IMR-90 (cell line): Measurements from ENCODE around the gene OLFML1. TPM values are rescaled to one million over a fixed set of nuclear protein-coding genes. Genes with fewer than 3 reads are reported as not detected.

Source experiments
- ATAC-seq: fragments of 200-7000 bp; cut with Tn5 transposase; 2 replicates; pipeline ENCODE4 v1.9.1; 2020; ENCODE audit warnings: low read depth, mild to moderate bottlenecking, moderate library complexity
- BruUV-seq: library from RNA; stranded (reverse); fragments of 400-500 nt; replicated peaks from 2 replicates; lab custom pipeline; 2021; lab: Mats Ljungman, UMichigan
- CTCF ChIA-PET: fragments of 300-600 bp; formaldehyde crosslinking; extraction: SDS; loops from one replicate; lab custom pipeline; 2021; ENCODE audit warnings: antibody characterized with exemption; lab: Yijun Ruan, JAX
- POLR2A ChIA-PET: fragments of 300-600 bp; sonication (Branson Sonifier 250); formaldehyde crosslinking; loops from one replicate; lab custom pipeline; 2022; ENCODE audit warnings: antibody characterized with exemption; ENCODE audit not compliant: unreplicated experiment; lab: Charles Lee
- DNase-seq: peaks from one replicate; pipeline ENCODE4 v3.0.0; 2013
- H2AFZ ChIP-seq: replicated peaks from 2 replicates; pipeline ENCODE3; 2013; ENCODE audit warnings: low read length, mild to moderate bottlenecking; ENCODE audit not compliant: poor library complexity
- H2AK5ac ChIP-seq: 2 replicates; pipeline ENCODE4 v1.6.1; 2013; ENCODE audit warnings: low read depth, low read length, inconsistent platforms
- H2AK9ac ChIP-seq: replicated peaks from 2 replicates; pipeline ENCODE3; 2013; ENCODE audit warnings: mild to moderate bottlenecking, low read depth, low read length, moderate library complexity; ENCODE audit not compliant: poor library complexity
- H2BK120ac ChIP-seq: 2 replicates; pipeline ENCODE4 v1.6.1; 2013; ENCODE audit warnings: low read depth, low read length, inconsistent platforms
- H2BK15ac ChIP-seq: 3 replicates; pipeline ENCODE4 v1.6.1; 2013; ENCODE audit warnings: low read depth, low read length, inconsistent platforms
- H2BK20ac ChIP-seq: 2 replicates; pipeline ENCODE4 v1.6.1; 2013; ENCODE audit warnings: low read depth, mild to moderate bottlenecking, inconsistent platforms, low read length, moderate library complexity
- H2BK5ac ChIP-seq: 2 replicates; pipeline ENCODE4 v1.6.1; 2013; ENCODE audit warnings: mild to moderate bottlenecking, low read depth, low read length, inconsistent platforms; ENCODE audit not compliant: poor library complexity, severe bottlenecking
- H3K14ac ChIP-seq: replicated peaks from 2 replicates; pipeline ENCODE4 v1.6.1; 2013; ENCODE audit warnings: low read depth, low read length, inconsistent platforms
- H3K18ac ChIP-seq: 2 replicates; pipeline ENCODE4 v1.6.1; 2013; ENCODE audit warnings: low read depth, low read length, control low read depth
- H3K23ac ChIP-seq: 2 replicates; pipeline ENCODE4 v1.6.1; 2013; ENCODE audit warnings: low read depth, low read length, inconsistent platforms
- H3K27ac ChIP-seq: 2 replicates; pipeline ENCODE4 v1.5.1; 2013; ENCODE audit warnings: mild to moderate bottlenecking, control low read depth, low read length; ENCODE audit not compliant: insufficient read depth
- H3K27me3 ChIP-seq: 2 replicates; pipeline ENCODE4 v1.6.1; 2013; ENCODE audit warnings: low read length; ENCODE audit not compliant: control insufficient read depth, insufficient read depth
- H3K36me3 ChIP-seq: 2 replicates; pipeline ENCODE4 v1.6.1; 2013; ENCODE audit warnings: low read length, mixed read lengths; ENCODE audit not compliant: control insufficient read depth, insufficient read depth
- H3K4ac ChIP-seq: 2 replicates; pipeline ENCODE4 v1.6.1; 2013; ENCODE audit warnings: low read depth, low read length, inconsistent platforms
- H3K4me1 ChIP-seq: 2 replicates; pipeline ENCODE4 v1.6.1; 2013; ENCODE audit warnings: low read length, mixed read lengths; ENCODE audit not compliant: control insufficient read depth, insufficient read depth
- H3K4me2 ChIP-seq: 2 replicates; pipeline ENCODE4 v1.6.1; 2013; ENCODE audit warnings: low read depth, mild to moderate bottlenecking, control low read depth, low read length, moderate library complexity
- H3K4me3 ChIP-seq: 2 replicates; pipeline ENCODE4 v1.5.1; 2013; ENCODE audit warnings: low read depth, mild to moderate bottlenecking, control low read depth, low read length, moderate library complexity; ENCODE audit not compliant: insufficient read depth
- H3K56ac ChIP-seq: 2 replicates; pipeline ENCODE4 v1.6.1; 2013; ENCODE audit warnings: low read length, inconsistent platforms; ENCODE audit not compliant: insufficient read depth; ENCODE audit errors: extremely low read depth
- H3K79me1 ChIP-seq, 2 experiments: 2 replicates each; pipeline ENCODE4 v1.6.1; 2013; ENCODE audit warnings: low read length in 2 of 2, inconsistent platforms in 1 of 2, low read depth in 1 of 2
- H3K9ac ChIP-seq: 2 replicates; pipeline ENCODE4 v1.6.1; 2013; ENCODE audit warnings: low read depth, low read length, control low read depth
- H3K9me1 ChIP-seq: 2 replicates; pipeline ENCODE4 v1.6.1; 2013; ENCODE audit warnings: low read length, inconsistent platforms; ENCODE audit not compliant: insufficient read depth
- H3K9me3 ChIP-seq: 2 replicates; pipeline ENCODE4 v1.6.1; 2013; ENCODE audit warnings: low read length; ENCODE audit not compliant: control insufficient read depth, insufficient read depth
- H4K20me1 ChIP-seq: 2 replicates; pipeline ENCODE4 v1.6.1; 2013; ENCODE audit warnings: low read length, inconsistent platforms; ENCODE audit not compliant: insufficient read depth
- H4K5ac ChIP-seq: 2 replicates; pipeline ENCODE4 v1.6.1; 2013; ENCODE audit warnings: mild to moderate bottlenecking, low read depth, low read length, control low read depth
- H4K8ac ChIP-seq, 2 experiments: 2 replicates each; pipeline ENCODE4 v1.6.1; 2013; ENCODE audit warnings: low read depth in 2 of 2, low read length in 2 of 2, control low read depth in 1 of 2, inconsistent platforms in 1 of 2
- H4K91ac ChIP-seq: 2 replicates; pipeline ENCODE4 v1.6.1; 2013; ENCODE audit warnings: low read depth, low read length, inconsistent platforms; ENCODE audit not compliant: insufficient read depth
- BHLHE40 ChIP-seq: fragments of 150-350 bp; IDR thresholded peaks from 2 replicates; pipeline ENCODE4 v1.6.1; 2016; ENCODE audit warnings: mild to moderate bottlenecking, low read depth, low read length
- CEBPB ChIP-seq: IDR thresholded peaks from 2 replicates; pipeline ENCODE4 v1.6.1; 2012; ENCODE audit warnings: low read depth, low read length, improper control_type of control experiment
- CHD1 ChIP-seq: IDR thresholded peaks from 2 replicates; pipeline ENCODE4 v1.6.1; 2012; ENCODE audit warnings: low read depth, low read length, improper control_type of control experiment
- MAFK ChIP-seq: IDR thresholded peaks from 2 replicates; pipeline ENCODE4 v1.6.1; 2012; ENCODE audit warnings: low read depth, low read length, improper control_type of control experiment
- MAZ ChIP-seq: IDR thresholded peaks from 2 replicates; pipeline ENCODE4 v1.6.1; 2012; ENCODE audit warnings: low read depth, mild to moderate bottlenecking, low read length, improper control_type of control experiment, moderate library complexity, borderline replicate concordance
- MXI1 ChIP-seq: IDR thresholded peaks from 2 replicates; pipeline ENCODE4 v1.6.1; 2012; ENCODE audit warnings: low read depth, mild to moderate bottlenecking, low read length, moderate library complexity, borderline replicate concordance
- NFE2L2 ChIP-seq: fragments of 150-350 bp; IDR thresholded peaks from 2 replicates; pipeline ENCODE4 v1.6.1; 2016; ENCODE audit warnings: low read depth, mild to moderate bottlenecking, low read length
- RAD21 ChIP-seq: IDR thresholded peaks from 2 replicates; pipeline ENCODE4 v1.6.1; 2012; ENCODE audit warnings: low read length, improper control_type of control experiment
- SMC3 ChIP-seq: fragments of 150-350 bp; IDR thresholded peaks from 2 replicates; pipeline ENCODE4 v1.6.1; 2016; ENCODE audit warnings: low read depth, mild to moderate bottlenecking, antibody characterized with exemption, low read length, moderate library complexity
- WGBS, 2 experiments: methylation state at CpG; one replicate each; pipeline versions ENCODE4 v1.1.5 to v1.1.7; 2013; ENCODE audit warnings: missing lambda C conversion rate in 2 of 2; ENCODE audit not compliant: insufficient read length in 1 of 2; ENCODE audit errors: extremely low coverage in 2 of 2; 5-methylcytosine and 5-hydroxymethylcytosine counted together
- dilution Hi-C: fragments of 300-500 bp; cut with HindIII; formaldehyde crosslinking; loops from one replicate; pipeline ENCODE4 v1.14.3; 2018; ENCODE audit warnings: low sequenced_read_pairs; ENCODE audit not compliant: unreplicated experiment
- in situ Hi-C: fragments of 300-500 bp; cut with MboI; formaldehyde crosslinking; loops from 3 replicates; pipeline ENCODE4 v1.14.3; 2019; ENCODE audit warnings: low sequenced_read_pairs, inconsistent platforms, mixed read lengths
- intact Hi-C: fragments of 100-400 bp; cut with micrococcal nuclease; formaldehyde crosslinking; loops from 2 replicates; pipeline ENCODE4 v1.10.0; 2022
- polyA plus RNA-seq, 3 experiments: library from polyadenylated mRNA; depleted of rRNA; stranded (reverse); fragments of >200 nt; gene quantifications; 2 replicates each; pipeline ENCODE4 v1.2.3, GENCODE V29; 2012; ENCODE audit warnings: low replicate concordance in 1 of 3
- total RNA-seq: library from RNA; depleted of rRNA; stranded (reverse); fragments of >200 nt; gene quantifications from 2 replicates; pipeline ENCODE4 v1.2.3, GENCODE V29; 2012
- TF ChIP-seq, protein P1 (sequence below): fragments of 150-350 bp; IDR thresholded peaks from 2 replicates; pipeline ENCODE4 v1.6.1; 2017; ENCODE audit warnings: mild to moderate bottlenecking, antibody characterized with exemption, low read length, low read depth
- TF ChIP-seq, protein P2 (sequence below): fragments of 150-350 bp; IDR thresholded peaks from 2 replicates; pipeline ENCODE4 v1.6.1; 2016; ENCODE audit warnings: low read depth, mild to moderate bottlenecking, low read length, moderate library complexity, borderline replicate concordance

Gene OLFML1
- total and polyA plus RNA-seq, 2 of the 4 experiments (the other 2 are of a cell fraction): 0.10 to 0.18 TPM

DNA sequence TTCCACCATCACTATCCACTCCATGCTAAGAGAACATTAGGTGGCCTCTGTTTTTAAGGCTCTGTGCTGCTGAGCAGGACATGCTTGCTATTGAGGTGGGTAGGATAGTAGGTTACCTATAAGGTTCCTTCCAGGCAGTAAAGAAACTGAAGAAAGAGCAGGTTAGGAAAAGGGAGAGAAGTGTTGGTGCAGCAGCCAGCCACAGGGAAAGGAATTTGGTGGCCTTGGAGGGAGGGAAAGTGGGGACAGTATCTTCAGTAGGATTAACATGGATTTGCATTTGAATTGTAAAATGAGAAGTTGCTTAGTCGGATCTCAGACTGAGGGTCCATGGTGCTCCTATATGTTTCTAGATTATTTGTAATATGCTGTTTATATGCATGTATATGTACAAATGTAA lies 49.2 kb upstream of the OLFML1 start:
- Histone ChIP-seq H2BK20ac (no peak overlapping the region), H3K23ac (no peak overlapping the region), H4K5ac (no peak overlapping the region), H4K91ac (no peak overlapping the region), H3K4me3 (no peak overlapping the region), H2BK5ac (no peak overlapping the region), H3K9me1 (no peaks in the 10 kb centered on the region), H3K36me3 (no peaks in the 10 kb centered on the region), H4K20me1 (no peaks in the 10 kb centered on the region), H2AK9ac (no peak overlapping the region), H2BK120ac (no peak overlapping the region), H3K9me3 (no peaks in the 10 kb centered on the region), H3K18ac (no peak overlapping the region), H3K56ac (no peak overlapping the region), H2BK15ac (no peak overlapping the region), H2AK5ac (no peak overlapping the region), H2AFZ (no peak overlapping the region), H3K4me1 (no peaks in the 10 kb centered on the region), H4K8ac (no peak overlapping the region), H3K27me3 (no peaks in the 10 kb centered on the region), H3K14ac (no peak overlapping the region), H3K27ac (no peak overlapping the region), H3K4ac (no peak overlapping the region), H3K9ac (no peak overlapping the region), H3K4me2 (no peak overlapping the region), H3K79me1 (no peaks in the 10 kb centered on the region)
- DNase-seq (no peak), ATAC-seq (no peak)
- BruUV-seq: no TSS peak
- ChIA-PET POLR2A (interaction anchor here (0.5 kb wide), 1 partner anchor 19 kb away, joined by 3 read pairs; no protein-coding TSS in a partner anchor), CTCF (no interaction called here)
- in situ Hi-C loops (loop anchor here (25.0 kb wide), 1 partner anchor 624 kb away; no protein-coding TSS in a partner anchor), intact Hi-C loops (no loop called here), dilution Hi-C loops (no loop called here)
- TF ChIP-seq, protein P1, sequence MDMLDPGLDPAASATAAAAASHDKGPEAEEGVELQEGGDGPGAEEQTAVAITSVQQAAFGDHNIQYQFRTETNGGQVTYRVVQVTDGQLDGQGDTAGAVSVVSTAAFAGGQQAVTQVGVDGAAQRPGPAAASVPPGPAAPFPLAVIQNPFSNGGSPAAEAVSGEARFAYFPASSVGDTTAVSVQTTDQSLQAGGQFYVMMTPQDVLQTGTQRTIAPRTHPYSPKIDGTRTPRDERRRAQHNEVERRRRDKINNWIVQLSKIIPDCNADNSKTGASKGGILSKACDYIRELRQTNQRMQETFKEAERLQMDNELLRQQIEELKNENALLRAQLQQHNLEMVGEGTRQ: no peak
- TF ChIP-seq MAFK (no peak), MAZ (no peak), NFE2L2 (no peak), SMC3 (no peak), MXI1 (no peak), BHLHE40 (no peak), CEBPB (no peak), CHD1 (no peak), RAD21 (no peak)
- TF ChIP-seq, protein P2, sequence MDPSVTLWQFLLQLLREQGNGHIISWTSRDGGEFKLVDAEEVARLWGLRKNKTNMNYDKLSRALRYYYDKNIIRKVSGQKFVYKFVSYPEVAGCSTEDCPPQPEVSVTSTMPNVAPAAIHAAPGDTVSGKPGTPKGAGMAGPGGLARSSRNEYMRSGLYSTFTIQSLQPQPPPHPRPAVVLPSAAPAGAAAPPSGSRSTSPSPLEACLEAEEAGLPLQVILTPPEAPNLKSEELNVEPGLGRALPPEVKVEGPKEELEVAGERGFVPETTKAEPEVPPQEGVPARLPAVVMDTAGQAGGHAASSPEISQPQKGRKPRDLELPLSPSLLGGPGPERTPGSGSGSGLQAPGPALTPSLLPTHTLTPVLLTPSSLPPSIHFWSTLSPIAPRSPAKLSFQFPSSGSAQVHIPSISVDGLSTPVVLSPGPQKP: no peak
- WGBS, 2 experiments: no CpG with 5 or more reads among the region's 1 CpG
